Mononuclear cell (primary cell): ENCODE data around the gene COMTD1. TPM values are rescaled to one million over a fixed set of nuclear protein-coding genes. Genes with fewer than 3 reads are reported as not detected.

Experiments used
- H3K27me3 ChIP-seq: 2 replicates; pipeline ENCODE4 v1.6.0; 2011; ENCODE audit warnings: low read length, control low read depth; ENCODE audit not compliant: insufficient read depth
- H3K4me1 ChIP-seq: 2 replicates; pipeline ENCODE4 v1.5.1; 2011; ENCODE audit warnings: mild to moderate bottlenecking, low read length, control low read depth; ENCODE audit not compliant: insufficient read depth
- H3K4me3 ChIP-seq: 2 replicates; pipeline ENCODE4 v1.5.1; 2011; ENCODE audit warnings: mild to moderate bottlenecking, low read length, moderate library complexity
- H3K9me3 ChIP-seq: 2 replicates; pipeline ENCODE4 v1.5.1; 2011; ENCODE audit warnings: low read depth, mild to moderate bottlenecking, control low read depth, low read length
- total RNA-seq: library from RNA; depleted of rRNA; stranded (reverse); fragments of >200 nt; gene quantifications from one replicate; pipeline ENCODE4 v1.2.3, GENCODE V29; 2012

The COMTD1 gene
- total RNA-seq, 1 donor: 6.5 TPM

DNA sequence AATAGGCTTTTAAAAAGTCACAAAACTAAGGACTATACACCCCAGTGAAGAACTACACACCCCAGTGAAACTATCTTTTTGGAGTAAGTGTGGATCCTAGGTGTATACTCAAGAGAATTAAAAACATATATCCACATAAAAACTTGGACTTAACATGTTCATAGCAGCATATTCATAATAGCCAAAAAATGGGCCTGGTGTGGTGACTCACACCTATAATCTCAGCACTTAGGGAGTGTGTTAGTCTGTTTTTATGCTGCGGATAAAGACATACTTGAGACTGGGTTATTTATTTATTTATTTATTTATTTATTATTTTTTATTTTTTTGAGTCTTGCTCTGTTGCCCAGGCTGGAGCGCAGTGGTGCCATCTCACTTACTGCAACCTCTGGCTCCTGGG is 19.0 kb upstream of the COMTD1 start:
- Histone ChIP-seq H3K4me1 (no peaks in the 10 kb centered on the region), H3K4me3 (no peak overlapping the region), H3K27me3 (no peaks in the 10 kb centered on the region), H3K9me3 (peaks cover 21% of the 10 kb centered on the region)

DNA sequence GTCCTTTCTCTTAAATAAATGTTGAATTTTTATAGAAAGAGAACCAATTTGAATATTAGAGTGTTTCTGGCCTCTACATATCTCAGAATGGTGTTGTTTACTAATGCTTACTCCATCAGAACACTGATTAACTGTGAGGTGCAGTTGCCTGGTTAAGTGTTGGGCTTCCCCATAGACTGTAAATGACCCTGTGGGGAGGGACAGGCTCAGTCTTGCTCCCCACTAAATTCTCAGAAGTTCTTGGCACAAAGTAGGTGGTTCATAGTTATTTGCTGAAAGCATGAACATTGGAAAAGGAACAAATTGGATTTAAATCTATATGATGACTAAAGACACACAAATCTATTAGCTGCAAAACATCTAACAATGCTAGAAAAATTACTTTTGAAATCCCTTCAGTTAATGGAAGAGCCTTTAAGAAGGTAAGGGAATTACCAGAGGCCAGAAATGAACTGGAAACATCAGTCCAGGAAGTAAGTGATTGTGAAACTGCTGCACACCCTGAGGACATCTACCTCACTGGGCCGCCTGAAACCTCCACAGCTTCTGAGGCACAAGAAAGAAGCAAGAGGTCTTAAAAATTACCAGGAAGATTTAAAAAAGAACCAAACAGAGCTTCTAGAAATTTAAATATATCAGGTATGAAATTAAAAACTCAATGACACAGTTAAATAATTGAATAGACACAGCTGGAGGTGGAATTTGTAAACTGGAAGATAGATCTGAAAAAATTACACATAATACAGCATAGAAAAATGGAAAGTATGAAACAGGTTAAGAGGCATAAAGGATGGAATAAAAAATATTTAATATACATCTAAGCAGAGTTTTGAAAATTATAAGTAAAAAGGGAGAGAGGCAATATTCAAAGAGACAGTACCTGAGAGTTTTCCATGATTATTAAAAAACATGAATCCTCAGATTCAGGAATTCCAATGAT is 17.8 kb upstream of the COMTD1 start:
- Histone ChIP-seq H3K9me3 (peaks cover 21% of the 10 kb centered on the region), H3K4me1 (no peaks in the 10 kb centered on the region), H3K27me3 (no peaks in the 10 kb centered on the region), H3K4me3 (no peak overlapping the region)

DNA sequence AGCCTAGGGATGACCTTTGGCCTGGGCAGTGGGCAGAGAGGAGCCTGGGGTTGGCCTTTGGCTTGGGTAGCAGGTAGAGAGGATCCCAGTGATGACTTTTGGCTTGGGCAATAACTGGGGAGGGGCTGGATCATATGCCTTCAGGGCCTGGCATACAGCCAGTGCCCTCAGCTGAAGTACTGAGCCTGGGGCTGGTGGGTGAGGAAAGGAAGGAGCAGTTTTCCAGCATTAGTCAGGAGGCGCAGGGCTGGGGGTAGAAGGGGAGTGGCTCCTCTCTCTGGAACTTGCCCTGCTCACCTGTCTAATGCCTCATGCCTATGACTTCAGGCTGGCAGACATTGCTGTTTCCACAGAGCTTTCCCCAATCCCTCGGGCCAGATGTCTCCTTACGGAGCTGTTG is 15.2 kb upstream of the COMTD1 start:
- Histone ChIP-seq H3K27me3 (no peaks in the 10 kb centered on the region), H3K4me1 (no peaks in the 10 kb centered on the region), H3K9me3 (peaks cover 21% of the 10 kb centered on the region), H3K4me3 (no peak overlapping the region)

- no peak overlapping the region for H3K4me3 ChIP-seq
- H3K4me1 ChIP-seq: no peaks in the 10 kb centered on the region
- peaks cover 3% of the 10 kb centered on the region for H3K9me3 ChIP-seq
- no peaks in the 10 kb centered on the region for H3K27me3 ChIP-seq
These were observed 12.0 kb upstream of the COMTD1 start for GRCh38 chr10:75247797-75248196.

DNA sequence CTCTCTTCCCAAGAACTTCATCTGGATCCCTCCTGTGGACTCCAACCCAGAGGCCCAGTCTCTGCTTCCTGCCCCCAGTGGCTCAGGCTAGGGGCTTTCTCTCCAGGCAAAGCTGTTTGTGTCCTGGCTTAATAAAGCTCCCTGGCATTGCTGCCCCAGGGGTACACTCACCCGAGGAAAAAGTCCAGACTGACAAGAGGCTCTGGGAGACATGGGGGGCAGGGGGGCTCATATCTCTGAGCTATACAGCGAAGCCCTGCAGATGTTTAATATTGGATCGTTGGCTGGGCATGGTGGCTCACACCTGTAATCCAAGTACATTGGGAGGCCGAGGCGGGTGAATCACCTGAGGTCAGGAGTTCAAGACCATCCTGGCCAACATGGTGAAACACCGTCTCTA is 10.7 kb upstream of the COMTD1 start:
- Histone ChIP-seq H3K4me3 (no peak overlapping the region), H3K27me3 (no peaks in the 10 kb centered on the region), H3K4me1 (no peaks in the 10 kb centered on the region), H3K9me3 (no peaks in the 10 kb centered on the region)

GRCh38 chr10:75245354-75246250 is 9.8 kb upstream of the COMTD1 start:
- H3K4me3 ChIP-seq: no peak overlapping the region
- no peaks in the 10 kb centered on the region for H3K4me1 ChIP-seq
- no peaks in the 10 kb centered on the region for H3K9me3 ChIP-seq
- H3K27me3 ChIP-seq: no peaks in the 10 kb centered on the region

- Histone ChIP-seq H3K9me3 (no peaks in the 10 kb centered on the region), H3K4me3 (no peak overlapping the region), H3K4me1 (no peaks in the 10 kb centered on the region), H3K27me3 (no peaks in the 10 kb centered on the region)
These were observed 9.0 kb upstream of the COMTD1 start for GRCh38 chr10:75244487-75245353.

- Histone ChIP-seq H3K4me3 (no peak overlapping the region), H3K4me1 (no peaks in the 10 kb centered on the region), H3K9me3 (no peaks in the 10 kb centered on the region), H3K27me3 (no peaks in the 10 kb centered on the region)
These were observed 7.7 kb upstream of the COMTD1 start for GRCh38 chr10:75243426-75243825.

GRCh38 chr10:75240329-75241076 is 4.7 kb upstream of the COMTD1 start:
- no peaks in the 10 kb centered on the region for H3K27me3 ChIP-seq

GRCh38 chr10:75239096-75239790 is 3.5 kb upstream of the COMTD1 start:
- Histone ChIP-seq H3K4me1 (peaks cover 16% of the 10 kb centered on the region), H3K27me3 (no peaks in the 10 kb centered on the region), H3K9me3 (no peaks in the 10 kb centered on the region), H3K4me3 (no peak overlapping the region)

More at GRCh38 chr10:75240329-75241076, 4.7 kb upstream of the COMTD1 start:
- H3K4me1 ChIP-seq: peaks cover 5% of the 10 kb centered on the region
- H3K4me3 ChIP-seq: no peak overlapping the region
- H3K9me3 ChIP-seq: no peaks in the 10 kb centered on the region

DNA sequence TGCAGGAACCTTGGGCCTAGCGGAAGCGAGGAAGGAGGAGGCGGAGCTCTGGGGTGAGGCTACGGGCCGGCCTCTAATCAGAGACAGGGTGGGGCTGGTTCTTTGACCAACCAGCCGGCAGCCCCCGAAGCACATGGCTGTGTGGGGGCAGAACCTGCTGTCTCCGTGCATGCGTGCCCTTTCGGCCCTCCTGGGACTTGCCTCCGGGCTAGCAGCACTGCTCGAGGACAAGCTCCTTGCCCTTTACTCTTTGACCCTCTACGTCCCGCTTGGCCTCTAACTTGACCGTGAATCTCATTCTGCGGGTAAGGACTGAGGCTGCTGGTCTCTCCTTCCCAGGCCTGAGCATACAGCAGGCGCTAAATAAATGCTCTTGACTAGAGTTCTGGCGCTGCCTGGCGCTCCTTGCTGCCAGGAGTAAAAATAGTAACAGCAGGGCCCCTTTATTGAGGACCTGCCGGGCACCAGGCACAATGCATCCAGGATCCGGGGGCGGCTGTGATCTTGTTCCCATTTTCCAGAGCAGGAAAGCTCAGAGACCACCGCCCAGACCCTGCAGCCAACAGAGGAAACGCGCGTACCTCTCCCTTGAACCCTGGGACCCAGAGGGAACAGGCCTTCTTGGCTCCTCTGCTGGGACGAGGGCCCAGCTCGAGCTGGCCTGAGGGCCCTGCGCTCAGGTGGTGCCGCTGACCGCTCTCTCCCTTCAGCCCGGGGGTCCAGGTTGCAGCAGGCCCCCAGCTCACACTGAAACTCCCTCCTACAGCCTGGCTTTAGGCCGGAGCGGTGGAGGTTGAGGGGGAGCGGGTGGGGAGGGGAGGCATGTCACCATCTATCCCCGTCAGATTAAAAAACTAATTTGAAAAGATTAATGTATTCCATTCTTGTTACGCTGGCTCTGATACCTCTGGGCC is 2.7 kb upstream of the COMTD1 start:
- H3K9me3 ChIP-seq: no peaks in the 10 kb centered on the region

GRCh38 chr10:75236178-75236825 is 545 bp upstream of the COMTD1 start:
- H3K9me3 ChIP-seq: no peaks in the 10 kb centered on the region
- no peak overlapping the region for H3K4me3 ChIP-seq
- peaks cover 21% of the 10 kb centered on the region for H3K4me1 ChIP-seq

More for the DNA sequence above, 2.7 kb upstream of the COMTD1 start:
- Histone ChIP-seq H3K4me3 (no peak overlapping the region), H3K4me1 (peaks cover 21% of the 10 kb centered on the region), H3K27me3 (no peaks in the 10 kb centered on the region)

More at GRCh38 chr10:75236178-75236825, 545 bp upstream of the COMTD1 start:
- H3K27me3 ChIP-seq: no peaks in the 10 kb centered on the region
